DMS79 (cell line): ENCODE measurements around the gene ADGRE2.

ENCODE experiments used
- DNase-seq: peaks from one replicate; lab custom pipeline; 2025; lab: John Stamatoyannopoulos, UW

Gene ADGRE2

GRCh38 chr19:14735915-14736314, 42.4 kb downstream of the ADGRE2 start:
- no peak for DNase-seq

- DNase-seq: no peak
Observed at GRCh38 chr19:14733574-14733973, 44.8 kb downstream of the ADGRE2 start.

- no peak for DNase-seq
Observed at GRCh38 chr19:14732510-14732909, 45.9 kb downstream of the ADGRE2 start.

- no peak for DNase-seq
Observed at GRCh38 chr19:14731200-14731599, 47.2 kb downstream of the ADGRE2 start.

- DNase-seq: no peak
Observed at GRCh38 chr19:14728595-14728994, 49.8 kb downstream of the ADGRE2 start.

GRCh38 chr19:14722127-14722526, 56.2 kb downstream of the ADGRE2 start:
- no peak for DNase-seq

GRCh38 chr19:14719162-14719561, 59.2 kb downstream of the ADGRE2 start:
- DNase-seq: no peak

GRCh38 chr19:14718522-14719116, 59.7 kb downstream of the ADGRE2 start:
- no peak for DNase-seq

- no peak for DNase-seq
Observed at GRCh38 chr19:14715841-14716240, 62.5 kb downstream of the ADGRE2 start.

GRCh38 chr19:14704450-14704849, 73.9 kb downstream of the ADGRE2 start:
- no peak for DNase-seq

GRCh38 chr19:14703833-14704232, 74.5 kb downstream of the ADGRE2 start:
- no peak for DNase-seq

- no peak for DNase-seq
Observed at GRCh38 chr19:14700711-14701375, 77.5 kb downstream of the ADGRE2 start.

- no peak for DNase-seq
Observed at GRCh38 chr19:14699641-14700040, 78.7 kb downstream of the ADGRE2 start.

- DNase-seq: no peak
Observed at GRCh38 chr19:14695471-14695870, 82.9 kb downstream of the ADGRE2 start.

GRCh38 chr19:14694641-14695266, 83.6 kb downstream of the ADGRE2 start:
- no peak for DNase-seq

GRCh38 chr19:14689598-14690503, 88.5 kb downstream of the ADGRE2 start, which contains the start of gene ZNF333:
Gene ZNF333, plus strand, starts transcription at chr19:14690048. Its CDS starts 3,444 bp downstream, at chr19:14693492.
- DNase-seq: peak; percentile 75

- no peak for DNase-seq
Observed at GRCh38 chr19:14686411-14686810, 91.9 kb downstream of the ADGRE2 start.

- no peak for DNase-seq
Observed at GRCh38 chr19:14683439-14683838, 94.9 kb downstream of the ADGRE2 start.
